ENCODE results near the gene PIK3CB. TPM values are rescaled to one million over a fixed set of nuclear protein-coding genes. Genes with fewer than 3 reads are reported as not detected.

Gene PIK3CB
- 13.0 and 35.3 TPM in 2 replicates for total RNA-seq (2014; rRNA removed; shearing (Covaris generic); ENCODE audit: low replicate concordance)

DNA sequence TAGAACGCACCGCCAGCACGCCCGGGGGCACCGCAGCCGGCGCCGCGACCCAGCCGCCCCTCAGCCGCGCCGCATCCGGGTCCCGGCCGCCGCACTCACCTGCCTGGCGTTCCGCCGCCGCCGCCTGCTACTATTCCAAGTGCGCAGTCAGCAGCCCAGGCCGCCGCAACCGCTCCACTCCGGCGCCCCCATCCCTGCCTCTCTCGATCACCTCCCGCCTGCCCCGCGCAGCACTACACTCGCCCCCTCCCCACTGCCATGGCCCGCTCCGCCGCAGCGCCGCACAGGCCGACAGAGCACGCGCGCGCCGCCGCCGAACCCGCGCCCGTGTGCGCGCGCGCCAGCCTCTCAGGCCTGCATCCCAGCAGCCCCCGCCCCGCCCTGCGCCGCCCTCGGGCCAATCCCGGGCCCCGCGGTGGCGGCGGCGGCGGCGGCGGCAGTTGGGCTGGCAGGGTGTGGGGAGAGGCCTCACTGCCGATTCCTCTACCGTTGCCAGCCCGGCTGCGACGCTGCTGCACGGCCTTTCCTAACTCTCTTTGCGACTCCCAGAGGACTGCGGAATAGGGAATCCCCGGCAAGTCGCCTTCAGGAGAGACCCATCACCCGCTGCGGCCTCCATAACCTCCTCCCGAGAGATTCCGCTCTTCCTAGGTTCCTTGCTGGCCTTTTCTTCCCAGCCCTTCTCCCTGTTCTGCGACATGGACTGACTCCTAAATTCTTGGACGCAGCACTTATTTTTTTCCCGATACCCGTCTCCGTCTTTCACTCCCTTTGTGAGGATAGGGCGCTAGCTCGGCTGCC, at the start of gene PIK3CB:
PIK3CB (minus strand) TSS at position 333 of the 801 bp plus-strand sequence. CDS start 75,585 bp downstream, outside the sequence.
- Histone ChIP-seq H3K4me1 (ENCODE audit: low read length) (peaks cover 14% of the 10 kb centered on the region), H3K79me2 (ENCODE audit: low read length) (peaks cover 42% of the 10 kb centered on the region), H3K9me2 (replicated peaks; ENCODE audit: insufficient read depth, low read length) (no peaks in the 10 kb centered on the region), H3K27me3 (ENCODE audit: low read length) (no peaks in the 10 kb centered on the region), H3K9ac (ENCODE audit: low read length) (peak within 1 kb of the TSS; percentile 94), H2AFZ (ENCODE audit: low read length) (peak within 1 kb of the TSS; percentile 94), H3K9me3 (ENCODE audit: low read length) (no peaks in the 10 kb centered on the region), H3K4me3 (ENCODE audit: low read length) (peak within 1 kb of the TSS; percentile 78), H3K36me3 (ENCODE audit: insufficient read depth, low read length) (no peaks in the 10 kb centered on the region), H4K20me1 (ENCODE audit: insufficient read depth, low read depth, low read length) (no peaks in the 10 kb centered on the region; the same call in 1 of the 2 replicates), H3K27ac (ENCODE audit: low read length) (peak within 1 kb of the TSS; percentile 44; the same call in 1 of the 2 replicates), H3K4me2 (ENCODE audit: low read depth, low read length, poor library complexity, severe bottlenecking) (peak within 1 kb of the TSS; percentile 70)
- peak; percentile 96 for DNase-seq

DNA sequence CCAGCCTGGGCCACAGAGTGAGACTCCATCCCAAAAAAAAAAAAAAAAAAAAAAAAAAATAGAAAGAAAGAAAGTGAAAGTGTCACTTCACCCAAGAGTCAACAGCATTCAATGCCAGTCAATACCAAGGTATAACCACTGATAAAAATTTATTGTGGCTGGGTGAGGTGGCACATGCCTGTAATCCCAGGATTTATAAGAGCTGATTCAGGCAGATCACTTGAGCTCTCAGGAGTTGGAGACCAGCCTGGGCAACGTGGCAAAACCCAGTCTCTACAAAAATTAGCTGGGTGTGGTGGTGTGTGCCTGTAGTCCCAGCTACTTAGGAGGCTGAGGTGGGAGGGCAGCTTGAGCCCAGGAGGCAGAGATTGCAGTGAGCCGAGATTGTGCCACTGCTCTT, 46.5 kb upstream of the PIK3CB start:
- H3K27ac ChIP-seq (ENCODE audit: low read length): no peak overlapping the region
- H3K27me3 ChIP-seq (ENCODE audit: low read length): no peaks in the 10 kb centered on the region
- no peak overlapping the region for H3K4me2 ChIP-seq (ENCODE audit: low read depth, low read length, poor library complexity, severe bottlenecking)
- no peak overlapping the region for H3K4me3 ChIP-seq (ENCODE audit: low read length)
- H3K9me2 ChIP-seq (replicated peaks; ENCODE audit: insufficient read depth, low read length): no peaks in the 10 kb centered on the region
- no peaks in the 10 kb centered on the region for H3K9me3 ChIP-seq (ENCODE audit: low read length)
- no peak overlapping the region for H2AFZ ChIP-seq (ENCODE audit: low read length)
- H4K20me1 ChIP-seq (ENCODE audit: insufficient read depth, low read depth, low read length): no peaks in the 10 kb centered on the region
- DNase-seq: no peak
- H3K79me2 ChIP-seq (ENCODE audit: low read length): no peaks in the 10 kb centered on the region
- H3K4me1 ChIP-seq (ENCODE audit: low read length): no peaks in the 10 kb centered on the region
- no peaks in the 10 kb centered on the region for H3K36me3 ChIP-seq (ENCODE audit: insufficient read depth, low read length)
- H3K9ac ChIP-seq (ENCODE audit: low read length): no peak overlapping the region

DNA sequence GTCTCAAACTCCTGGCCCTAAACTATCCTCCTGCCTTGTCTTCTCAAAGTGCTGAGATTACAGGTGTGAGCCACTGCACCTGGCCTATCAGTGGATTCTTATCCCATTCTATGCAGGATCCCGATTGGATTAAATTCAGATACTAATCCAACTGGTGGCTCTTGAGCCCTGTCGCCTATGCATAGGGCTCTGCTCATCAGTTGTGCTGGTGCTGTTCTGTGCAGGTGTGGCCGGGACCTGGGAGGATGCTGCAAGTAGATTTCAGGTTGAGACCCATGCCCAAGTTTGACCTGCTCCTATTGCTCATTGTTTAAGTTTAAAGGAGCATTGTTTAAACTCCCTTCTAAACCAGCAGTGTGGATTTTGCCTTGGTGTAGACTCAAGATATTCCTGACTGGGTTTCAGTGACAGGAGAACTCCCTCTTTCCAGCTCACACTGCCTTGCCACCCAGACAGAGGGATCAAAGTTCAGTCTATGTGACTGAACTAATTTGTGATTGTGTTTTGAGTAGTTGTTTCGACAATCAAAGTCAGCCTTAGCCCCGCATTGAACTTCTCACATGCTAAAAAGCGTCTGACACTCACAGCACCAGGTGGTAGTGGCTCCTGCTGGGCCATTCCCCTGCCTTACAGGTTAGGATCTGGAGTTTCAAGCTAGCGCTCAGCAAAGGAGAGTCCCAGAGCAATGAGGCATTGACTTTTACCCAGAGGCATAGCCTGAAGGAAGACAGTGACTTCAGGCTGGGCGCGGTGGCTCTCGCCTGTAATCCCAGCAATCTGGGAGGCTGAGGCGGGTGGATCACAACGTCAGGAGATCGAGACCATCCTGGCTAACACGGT, 45.0 kb upstream of the PIK3CB start:
- H3K4me3 ChIP-seq (ENCODE audit: low read length): no peak overlapping the region
- H3K36me3 ChIP-seq (ENCODE audit: insufficient read depth, low read length): no peaks in the 10 kb centered on the region
- H3K9me2 ChIP-seq (replicated peaks; ENCODE audit: insufficient read depth, low read length): no peaks in the 10 kb centered on the region
- H3K9me3 ChIP-seq (ENCODE audit: low read length): no peaks in the 10 kb centered on the region
- H3K9ac ChIP-seq (ENCODE audit: low read length): no peak overlapping the region
- no peak overlapping the region for H3K27ac ChIP-seq (ENCODE audit: low read length)
- no peaks in the 10 kb centered on the region for H4K20me1 ChIP-seq (ENCODE audit: insufficient read depth, low read depth, low read length)
- H3K79me2 ChIP-seq (ENCODE audit: low read length): no peaks in the 10 kb centered on the region
- H2AFZ ChIP-seq (ENCODE audit: low read length): no peak overlapping the region
- no peak for DNase-seq
- H3K4me1 ChIP-seq (ENCODE audit: low read length): no peaks in the 10 kb centered on the region
- H3K27me3 ChIP-seq (ENCODE audit: low read length): no peaks in the 10 kb centered on the region
- H3K4me2 ChIP-seq (ENCODE audit: low read depth, low read length, poor library complexity, severe bottlenecking): no peak overlapping the region

DNA sequence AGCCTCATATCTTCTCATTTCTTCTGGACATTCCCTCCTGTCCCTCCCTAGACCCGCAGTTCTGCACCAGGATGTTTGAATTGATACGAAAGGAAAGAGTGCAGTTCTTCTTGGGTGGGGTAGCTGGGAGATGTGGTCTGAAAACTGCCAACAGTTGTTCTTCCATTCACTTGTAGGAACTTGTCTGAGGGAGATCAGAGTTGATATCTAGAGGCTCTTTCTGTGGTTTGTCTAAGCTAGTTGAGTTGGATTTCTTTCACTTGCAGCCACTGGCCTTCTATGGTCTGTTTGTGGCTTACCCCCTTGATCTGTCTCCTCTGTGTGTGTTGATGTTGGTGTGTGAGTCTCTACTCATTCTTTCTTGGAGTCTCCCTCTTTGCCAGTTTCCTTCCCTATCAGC, 42.5 kb upstream of the PIK3CB start:
- Histone ChIP-seq H3K27ac (ENCODE audit: low read length) (no peak overlapping the region), H3K4me3 (ENCODE audit: low read length) (no peak overlapping the region), H4K20me1 (ENCODE audit: insufficient read depth, low read depth, low read length) (no peaks in the 10 kb centered on the region), H3K27me3 (ENCODE audit: low read length) (no peaks in the 10 kb centered on the region), H3K36me3 (ENCODE audit: insufficient read depth, low read length) (no peaks in the 10 kb centered on the region), H3K9me2 (replicated peaks; ENCODE audit: insufficient read depth, low read length) (no peaks in the 10 kb centered on the region), H3K9ac (ENCODE audit: low read length) (no peak overlapping the region), H3K4me1 (ENCODE audit: low read length) (no peaks in the 10 kb centered on the region), H3K9me3 (ENCODE audit: low read length) (no peaks in the 10 kb centered on the region), H3K4me2 (ENCODE audit: low read depth, low read length, poor library complexity, severe bottlenecking) (no peak overlapping the region), H3K79me2 (ENCODE audit: low read length) (no peaks in the 10 kb centered on the region), H2AFZ (ENCODE audit: low read length) (no peak overlapping the region)
- DNase-seq: no peak

DNA sequence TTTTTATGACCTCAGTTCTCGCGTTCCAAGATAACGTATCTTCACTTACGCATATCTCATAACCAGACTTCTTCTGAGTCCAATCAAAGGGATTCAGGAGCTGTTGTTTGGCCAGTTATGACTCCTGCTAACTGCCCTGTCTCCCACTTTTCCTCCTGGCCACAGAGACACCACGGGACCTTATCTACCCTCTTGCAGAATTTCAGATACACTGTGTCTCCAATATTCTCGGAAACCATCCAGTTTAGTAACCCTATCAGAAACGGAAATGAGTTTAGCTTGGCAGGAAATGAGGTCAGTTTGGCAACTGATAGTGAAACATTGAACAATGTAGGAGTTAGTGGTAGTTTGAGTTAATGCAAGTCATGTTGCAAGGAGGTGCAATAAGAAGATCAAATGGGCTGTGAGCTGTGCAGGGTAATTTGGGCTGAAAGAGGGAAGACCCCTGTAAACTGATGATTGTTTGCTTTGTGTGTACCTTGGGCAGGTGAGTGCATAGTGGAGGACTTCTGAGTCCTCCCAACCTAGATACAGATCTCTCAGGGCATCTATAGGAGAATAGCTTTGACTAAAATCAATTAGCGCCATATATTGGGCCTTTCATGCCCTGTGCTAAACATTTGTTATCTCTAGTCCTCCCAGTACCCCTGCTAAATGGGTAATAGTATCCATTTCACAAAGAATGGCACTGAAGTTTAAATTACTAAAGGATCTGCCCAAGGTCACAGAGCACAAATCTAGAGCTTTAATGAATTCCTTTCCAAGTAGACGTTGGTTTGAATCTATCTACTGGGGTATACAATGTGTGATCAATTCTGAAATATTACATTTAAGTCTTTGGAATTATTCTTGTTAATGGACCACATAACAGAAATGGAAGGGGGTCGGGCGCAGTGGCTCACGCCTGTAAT, 41.3 kb upstream of the PIK3CB start:
- H3K9ac ChIP-seq (ENCODE audit: low read length): no peak overlapping the region

DNA sequence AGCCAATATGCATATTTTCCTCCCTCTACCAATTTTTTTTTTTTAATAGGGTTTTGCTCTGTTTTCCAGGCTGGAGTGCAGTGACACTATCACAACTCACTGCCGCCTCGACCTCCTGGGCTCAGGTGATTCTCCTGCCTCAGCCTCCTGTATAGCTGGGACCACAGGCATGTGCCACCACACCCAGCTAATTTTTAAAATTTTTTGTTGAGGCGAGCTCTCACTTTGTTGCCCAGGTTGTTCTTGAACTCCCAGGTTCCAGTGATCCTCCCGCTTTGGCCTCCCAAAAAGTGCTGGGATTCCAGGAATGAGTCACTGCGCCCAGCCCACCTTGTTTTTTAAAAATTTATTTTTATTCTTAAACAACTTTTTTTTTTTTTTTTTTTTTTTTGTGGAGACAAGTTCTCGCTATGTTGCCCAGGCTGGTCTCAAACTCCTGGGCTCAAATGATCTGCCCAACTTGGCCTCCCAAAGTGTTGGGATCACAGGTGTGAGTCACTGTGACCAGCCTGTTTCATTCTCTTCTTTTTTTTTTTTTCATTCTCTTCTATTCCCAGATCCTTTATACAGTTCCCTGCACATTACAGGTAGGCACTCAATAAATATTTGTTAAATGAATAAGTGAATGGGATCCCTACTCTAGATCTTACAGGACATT, 40.5 kb upstream of the PIK3CB start:
- no peak overlapping the region for H2AFZ ChIP-seq (ENCODE audit: low read length)

More for the DNA sequence above, 41.3 kb upstream of the PIK3CB start:
- Histone ChIP-seq H4K20me1 (ENCODE audit: insufficient read depth, low read depth, low read length) (no peaks in the 10 kb centered on the region), H2AFZ (ENCODE audit: low read length) (no peak overlapping the region; the same call in 1 of the 2 replicates), H3K4me3 (ENCODE audit: low read length) (no peak overlapping the region), H3K4me2 (ENCODE audit: low read depth, low read length, poor library complexity, severe bottlenecking) (no peak overlapping the region), H3K9me2 (replicated peaks; ENCODE audit: insufficient read depth, low read length) (no peaks in the 10 kb centered on the region), H3K27me3 (ENCODE audit: low read length) (no peaks in the 10 kb centered on the region), H3K4me1 (ENCODE audit: low read length) (no peaks in the 10 kb centered on the region), H3K27ac (ENCODE audit: low read length) (no peak overlapping the region), H3K36me3 (ENCODE audit: insufficient read depth, low read length) (no peaks in the 10 kb centered on the region), H3K9me3 (ENCODE audit: low read length) (no peaks in the 10 kb centered on the region), H3K79me2 (ENCODE audit: low read length) (no peaks in the 10 kb centered on the region)
- DNase-seq: no peak

DNA sequence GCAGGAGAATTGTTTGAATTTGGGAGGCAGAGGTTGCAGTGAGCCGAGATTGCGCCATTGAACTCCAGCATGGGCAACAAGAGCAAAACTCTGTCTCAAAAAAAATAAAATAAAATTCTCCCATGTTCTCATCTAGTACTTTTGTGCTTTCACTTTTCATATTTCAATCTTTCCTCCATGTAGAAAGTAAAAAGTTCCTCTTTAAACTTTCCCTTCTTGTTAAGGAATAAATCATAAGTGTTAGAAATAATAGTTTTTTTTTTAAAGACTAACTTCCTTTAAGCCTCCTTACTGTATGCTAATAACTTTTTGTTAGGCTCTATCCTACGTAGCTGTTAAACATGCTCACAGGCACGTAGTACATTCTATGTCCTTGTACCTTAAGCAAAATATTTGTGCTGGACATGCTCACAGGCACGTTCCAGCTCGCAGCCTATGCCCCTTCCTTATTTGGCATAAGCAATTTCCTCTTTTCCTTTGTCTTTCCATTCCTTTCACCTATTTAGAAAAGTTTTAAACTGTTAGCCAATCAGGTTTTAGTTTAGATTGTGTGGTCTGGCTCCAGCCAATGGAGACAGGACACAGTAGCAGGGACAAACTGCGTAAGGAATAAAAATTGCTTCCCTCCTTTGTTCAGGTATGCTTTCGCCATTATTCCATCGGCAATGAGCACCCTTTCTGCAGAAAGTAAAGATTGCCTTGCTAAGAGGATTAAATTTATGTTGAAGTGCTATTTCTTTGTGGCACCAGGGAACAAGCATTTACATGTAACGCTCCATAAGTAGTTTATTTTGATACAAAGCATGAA, 38.9 kb upstream of the PIK3CB start:
- Histone ChIP-seq H3K9me3 (ENCODE audit: low read length) (no peaks in the 10 kb centered on the region), H3K27ac (ENCODE audit: low read length) (no peak overlapping the region), H3K4me3 (ENCODE audit: low read length) (no peak overlapping the region), H3K79me2 (ENCODE audit: low read length) (no peaks in the 10 kb centered on the region), H3K36me3 (ENCODE audit: insufficient read depth, low read length) (no peaks in the 10 kb centered on the region), H3K27me3 (ENCODE audit: low read length) (no peaks in the 10 kb centered on the region), H3K4me2 (ENCODE audit: low read depth, low read length, poor library complexity, severe bottlenecking) (no peak overlapping the region), H3K4me1 (ENCODE audit: low read length) (no peaks in the 10 kb centered on the region), H3K9me2 (replicated peaks; ENCODE audit: insufficient read depth, low read length) (no peaks in the 10 kb centered on the region), H4K20me1 (ENCODE audit: insufficient read depth, low read depth, low read length) (no peaks in the 10 kb centered on the region), H3K9ac (ENCODE audit: low read length) (no peak overlapping the region), H2AFZ (ENCODE audit: low read length) (no peak overlapping the region)
- no peak for DNase-seq

More for the DNA sequence above, 40.5 kb upstream of the PIK3CB start:
- H3K9me3 ChIP-seq (ENCODE audit: low read length): no peaks in the 10 kb centered on the region
- no peaks in the 10 kb centered on the region for H3K4me1 ChIP-seq (ENCODE audit: low read length)
- no peaks in the 10 kb centered on the region for H3K79me2 ChIP-seq (ENCODE audit: low read length)
- H3K27me3 ChIP-seq (ENCODE audit: low read length): no peaks in the 10 kb centered on the region
- H3K9ac ChIP-seq (ENCODE audit: low read length): no peak overlapping the region
- H3K9me2 ChIP-seq (replicated peaks; ENCODE audit: insufficient read depth, low read length): no peaks in the 10 kb centered on the region
- H4K20me1 ChIP-seq (ENCODE audit: insufficient read depth, low read depth, low read length): no peaks in the 10 kb centered on the region
- DNase-seq: no peak
- H3K36me3 ChIP-seq (ENCODE audit: insufficient read depth, low read length): no peaks in the 10 kb centered on the region
- no peak overlapping the region for H3K4me2 ChIP-seq (ENCODE audit: low read depth, low read length, poor library complexity, severe bottlenecking)
- no peak overlapping the region for H3K27ac ChIP-seq (ENCODE audit: low read length)
- H3K4me3 ChIP-seq (ENCODE audit: low read length): no peak overlapping the region
